Embryonic facial prominence (tissue), 1 donor: ENCODE measurements around the gene NAV2.

ENCODE experiments used
- DNase-seq: peaks from one replicate; pipeline ENCODE4 v3.0.0-alpha.2; 2016; ENCODE audit errors: extremely low spot score

Gene NAV2

GRCh38 chr11:19683862-19684491 lies 28.7 kb upstream of the NAV2 start:
- no peak for DNase-seq

GRCh38 chr11:19686234-19686633 lies 26.4 kb upstream of the NAV2 start:
- no peak for DNase-seq

GRCh38 chr11:19687392-19687791 lies 25.2 kb upstream of the NAV2 start:
- no peak for DNase-seq

- no peak for DNase-seq
These were observed 23.2 kb upstream of the NAV2 start for GRCh38 chr11:19689281-19690000.

GRCh38 chr11:19690885-19691284 lies 21.8 kb upstream of the NAV2 start:
- DNase-seq, result no peak

GRCh38 chr11:19691815-19692500 lies 20.7 kb upstream of the NAV2 start:
- DNase-seq, result no peak

- no peak for DNase-seq
These were observed 19.5 kb upstream of the NAV2 start for GRCh38 chr11:19693146-19693545.

- no peak for DNase-seq
These were observed 17.8 kb upstream of the NAV2 start for GRCh38 chr11:19694796-19695345.

- DNase-seq, result no peak
These were observed 16.6 kb upstream of the NAV2 start for GRCh38 chr11:19696073-19696472.

GRCh38 chr11:19696904-19697303 lies 15.7 kb upstream of the NAV2 start:
- DNase-seq, result no peak

- DNase-seq, result no peak
These were observed 14.9 kb upstream of the NAV2 start for GRCh38 chr11:19697721-19698121.

GRCh38 chr11:19698493-19699292 lies 13.9 kb upstream of the NAV2 start:
- DNase-seq, result no peak

GRCh38 chr11:19701421-19701820 lies 11.2 kb upstream of the NAV2 start:
- no peak for DNase-seq

- DNase-seq, result no peak
These were observed 10.0 kb upstream of the NAV2 start for GRCh38 chr11:19702620-19703019.

- DNase-seq, result no peak
These were observed 9.4 kb upstream of the NAV2 start for GRCh38 chr11:19703211-19703610.

GRCh38 chr11:19704213-19704612 lies 8.4 kb upstream of the NAV2 start:
- no peak for DNase-seq

GRCh38 chr11:19705936-19706335 lies 6.7 kb upstream of the NAV2 start:
- DNase-seq, result no peak

GRCh38 chr11:19711911-19712280 lies 741 bp upstream of the NAV2 start:
- DNase-seq, result no peak

- no peak for DNase-seq
These were observed 772 bp downstream of the NAV2 start for GRCh38 chr11:19713196-19714021.

GRCh38 chr11:19714022-19714386 lies 1.4 kb downstream of the NAV2 start:
- DNase-seq, result no peak
